Transverse colon (tissue), 4 donors: ENCODE data around the gene FRMD8.

ENCODE experiments used
- EP300 ChIP-seq: sonication (generic); formaldehyde crosslinking; IDR thresholded peaks from one replicate; pipeline ENCODE4 v1.6.1; 2017; ENCODE audit warnings: antibody characterized with exemption, low read depth
- POLR2A ChIP-seq: fragments of 450-650 bp; IDR thresholded peaks from one replicate; pipeline ENCODE4 v1.6.1; 2016; ENCODE audit warnings: antibody characterized with exemption, mild to moderate bottlenecking, moderate library complexity
- POLR2AphosphoS5 ChIP-seq, 3 donors: sonication (generic); formaldehyde crosslinking; IDR thresholded peaks; one replicate each; pipeline ENCODE4 v1.6.1; 2016; ENCODE audit warnings: antibody characterized with exemption in 3 of 3
- TF ChIP-seq, protein P1 (sequence below), 5 experiments: fragments of 200-600 bp in 3 of 5; fragments of 450-650 bp in 2 of 5; sonication (generic) in 3 of 5; IDR thresholded peaks; 1 replicate in 2 of 5; 2 replicates in 3 of 5; pipeline ENCODE4 v1.5.1; 2016 to 2017; ENCODE audit warnings: antibody characterized with exemption in 5 of 5, inconsistent platforms in 3 of 5, mild to moderate bottlenecking in 2 of 5, moderate library complexity in 1 of 5

- no peak for TF ChIP-seq POLR2A
- TF ChIP-seq, protein P1, sequence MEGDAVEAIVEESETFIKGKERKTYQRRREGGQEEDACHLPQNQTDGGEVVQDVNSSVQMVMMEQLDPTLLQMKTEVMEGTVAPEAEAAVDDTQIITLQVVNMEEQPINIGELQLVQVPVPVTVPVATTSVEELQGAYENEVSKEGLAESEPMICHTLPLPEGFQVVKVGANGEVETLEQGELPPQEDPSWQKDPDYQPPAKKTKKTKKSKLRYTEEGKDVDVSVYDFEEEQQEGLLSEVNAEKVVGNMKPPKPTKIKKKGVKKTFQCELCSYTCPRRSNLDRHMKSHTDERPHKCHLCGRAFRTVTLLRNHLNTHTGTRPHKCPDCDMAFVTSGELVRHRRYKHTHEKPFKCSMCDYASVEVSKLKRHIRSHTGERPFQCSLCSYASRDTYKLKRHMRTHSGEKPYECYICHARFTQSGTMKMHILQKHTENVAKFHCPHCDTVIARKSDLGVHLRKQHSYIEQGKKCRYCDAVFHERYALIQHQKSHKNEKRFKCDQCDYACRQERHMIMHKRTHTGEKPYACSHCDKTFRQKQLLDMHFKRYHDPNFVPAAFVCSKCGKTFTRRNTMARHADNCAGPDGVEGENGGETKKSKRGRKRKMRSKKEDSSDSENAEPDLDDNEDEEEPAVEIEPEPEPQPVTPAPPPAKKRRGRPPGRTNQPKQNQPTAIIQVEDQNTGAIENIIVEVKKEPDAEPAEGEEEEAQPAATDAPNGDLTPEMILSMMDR (IDR thresholded peaks at IDR 0.05) = peak in 1 of 5 experiments; percentile 8
- TF ChIP-seq EP300 = no peak
- TF ChIP-seq POLR2AphosphoS5 (IDR thresholded peaks at IDR 0.05) = no peak
Observed at GRCh38 chr11:65420506-65420905, 34.1 kb downstream of the FRMD8 start.
